SK-N-SH (cell line): Measurements from ENCODE around the gene ITFG2. TPM values are rescaled to one million over a fixed set of nuclear protein-coding genes. Genes with fewer than 3 reads are reported as not detected.

ENCODE experiments used
- CTCF ChIA-PET: fragments of 300-600, 350-600 bp; formaldehyde crosslinking; extraction: SDS; loops from one replicate; lab custom pipeline; 2021; lab: Yijun Ruan, JAX
- POLR2A ChIA-PET: fragments of 350-600 bp; sonication (Branson Sonifier 250); formaldehyde crosslinking; extraction: SDS; loops from one replicate; lab custom pipeline; 2020; ENCODE audit warnings: antibody characterized with exemption, inconsistent platforms; lab: Yijun Ruan, JAX
- DNase-seq: peaks from one replicate; pipeline ENCODE4 v3.0.0; 2012
- H2AFZ ChIP-seq: fragments of 200-600 bp; sonication (generic); 2 replicates; pipeline ENCODE4 v1.8.1; 2016; ENCODE audit warnings: antibody characterized with exemption, mild to moderate bottlenecking, low read depth
- H3F3A ChIP-seq: fragments of 200-600 bp; sonication (generic); replicated peaks from 2 replicates; pipeline ENCODE3; 2016; ENCODE audit warnings: antibody characterized with exemption, mild to moderate bottlenecking; ENCODE audit not compliant: insufficient read depth
- H3K27ac ChIP-seq, 2 experiments: fragments of 200-500 bp in 1 of 2; fragments of 200-600 bp in 1 of 2; sonication (Bioruptor generic) in 1 of 2; sonication (generic), shearing (Covaris generic) in 1 of 2; 2 replicates each; pipeline versions ENCODE4 v1.5.1 to v1.6.1; 2014 to 2016; ENCODE audit warnings: low read depth in 2 of 2, inconsistent platforms in 1 of 2, low read length in 1 of 2, mild to moderate bottlenecking in 1 of 2, mixed read lengths in 1 of 2
- H3K27me3 ChIP-seq: fragments of 200-600 bp; sonication (generic), shearing (Covaris generic); 2 replicates; pipeline ENCODE4 v1.6.1; 2016; ENCODE audit warnings: mixed run types; ENCODE audit not compliant: insufficient read depth
- H3K36me3 ChIP-seq, 2 experiments: fragments of 200-500 bp in 1 of 2; fragments of 200-600 bp in 1 of 2; sonication (Bioruptor generic) in 1 of 2; sonication (generic) in 1 of 2; replicated peaks in 1 of 2; 2 replicates each; pipeline versions ENCODE3 to v1.5.1; 2014 to 2016; ENCODE audit warnings: low read length in 1 of 2, mild to moderate bottlenecking in 1 of 2; ENCODE audit not compliant: insufficient read depth in 2 of 2, control insufficient read depth in 1 of 2
- H3K4me1 ChIP-seq, 2 experiments: fragments of 200-500 bp in 1 of 2; fragments of 200-600 bp in 1 of 2; sonication (Bioruptor generic) in 1 of 2; sonication (generic), shearing (Covaris generic) in 1 of 2; 2 replicates each; pipeline versions ENCODE4 v1.5.1 to v1.6.1; 2014 to 2016; ENCODE audit warnings: low read depth in 1 of 2, low read length in 1 of 2, mixed run types in 1 of 2; ENCODE audit not compliant: insufficient read depth in 2 of 2, control insufficient read depth in 1 of 2
- H3K4me2 ChIP-seq: fragments of 200-600 bp; sonication (generic), shearing (Covaris generic); 2 replicates; pipeline ENCODE4 v1.6.1; 2017; ENCODE audit warnings: mixed run types
- H3K4me3 ChIP-seq, 2 experiments: fragments of 200-500 bp in 1 of 2; fragments of 200-600 bp in 1 of 2; sonication (Bioruptor generic) in 1 of 2; sonication (generic), shearing (Covaris generic) in 1 of 2; 2 replicates each; pipeline versions ENCODE4 v1.5.1 to v1.8.1; 2014 to 2016; ENCODE audit warnings: low read depth in 2 of 2, inconsistent platforms in 1 of 2, low read length in 1 of 2, mild to moderate bottlenecking in 1 of 2, mixed read lengths in 1 of 2, moderate library complexity in 1 of 2
- H3K79me2 ChIP-seq: fragments of 200-600 bp; sonication (generic); 2 replicates; pipeline ENCODE4 v1.8.1; 2017; ENCODE audit warnings: mild to moderate bottlenecking; ENCODE audit not compliant: insufficient read depth
- H3K9ac ChIP-seq: fragments of 200-600 bp; sonication (generic); 2 replicates; pipeline ENCODE4 v1.6.1; 2017; ENCODE audit warnings: mixed run types
- H3K9me2 ChIP-seq: fragments of 200-600 bp; sonication (generic); 2 replicates; pipeline ENCODE4 v1.6.1; 2017; ENCODE audit warnings: mixed run types
- H3K9me3 ChIP-seq: fragments of 200-600 bp; sonication (generic); 2 replicates; pipeline ENCODE4 v1.6.1; 2017; ENCODE audit warnings: mixed run types, mild to moderate bottlenecking, moderate library complexity
- H4K20me1 ChIP-seq: fragments of 200-600 bp; sonication (generic); 2 replicates; pipeline ENCODE4 v1.6.1; 2017; ENCODE audit warnings: mild to moderate bottlenecking, mixed run types; ENCODE audit not compliant: insufficient read depth
- EZH2phosphoT487 ChIP-seq: fragments of 200-600 bp; sonication (generic); IDR thresholded peaks from 2 replicates; pipeline ENCODE4 v1.6.1; 2017; ENCODE audit warnings: low read depth, mixed run types, mild to moderate bottlenecking, antibody characterized with exemption, moderate library complexity, borderline replicate concordance
- FOSL2 ChIP-seq: IDR thresholded peaks from 2 replicates; pipeline ENCODE4 v1.4.0; 2012; ENCODE audit warnings: low read depth, mild to moderate bottlenecking, moderate library complexity, borderline replicate concordance
- FOXM1 ChIP-seq: IDR thresholded peaks from 2 replicates; pipeline ENCODE4 v1.4.0; 2012; ENCODE audit warnings: low read depth, mild to moderate bottlenecking
- MEF2A ChIP-seq: IDR thresholded peaks from 2 replicates; pipeline ENCODE4 v1.4.0; 2012; ENCODE audit warnings: low read depth, borderline replicate concordance
- MXI1 ChIP-seq: IDR thresholded peaks from 2 replicates; pipeline ENCODE4 v1.6.1; 2012; ENCODE audit warnings: mild to moderate bottlenecking, low read depth, low read length, improper control_type of control experiment
- NFIC ChIP-seq: IDR thresholded peaks from 2 replicates; pipeline ENCODE4 v1.4.0; 2012; ENCODE audit warnings: borderline replicate concordance
- RFX5 ChIP-seq: IDR thresholded peaks from 2 replicates; pipeline ENCODE4 v1.6.1; 2012; ENCODE audit warnings: mild to moderate bottlenecking, improper control_type of control experiment, low read length
- RXRA ChIP-seq: IDR thresholded peaks from 2 replicates; pipeline ENCODE4 v1.4.0; 2012; ENCODE audit warnings: low read depth, mild to moderate bottlenecking, borderline replicate concordance
- TAF1 ChIP-seq: IDR thresholded peaks from 2 replicates; pipeline ENCODE4 v1.6.1; 2012; ENCODE audit warnings: low read depth, mild to moderate bottlenecking, low read length, moderate library complexity, borderline replicate concordance
- TEAD4 ChIP-seq: IDR thresholded peaks from 2 replicates; pipeline ENCODE4 v1.4.0; 2012; ENCODE audit warnings: mild to moderate bottlenecking, borderline replicate concordance; ENCODE audit not compliant: insufficient read depth
- WGBS: methylation state at CpG from one replicate; pipeline ENCODE4 v1.1.6; 2017; ENCODE audit warnings: low lambda C conversion rate; 5-methylcytosine and 5-hydroxymethylcytosine counted together
- polyA plus RNA-seq, 3 experiments: library from polyadenylated mRNA; depleted of rRNA; stranded (reverse); fragments of >200 nt; gene quantifications; 2 replicates each; pipeline ENCODE4 v1.2.3, GENCODE V29; 2012
- TF ChIP-seq, protein P1 (sequence below): IDR thresholded peaks from 2 replicates; pipeline ENCODE4 v1.4.0; 2012; ENCODE audit warnings: low read depth, borderline replicate concordance
- TF ChIP-seq, protein P2 (sequence below): IDR thresholded peaks from 2 replicates; pipeline ENCODE4 v1.4.0; 2012; ENCODE audit warnings: low read depth

The ITFG2 gene
- polyA plus RNA-seq, 1 of the 3 experiments (the other 2 are of a cell fraction): 27.2 TPM

DNA sequence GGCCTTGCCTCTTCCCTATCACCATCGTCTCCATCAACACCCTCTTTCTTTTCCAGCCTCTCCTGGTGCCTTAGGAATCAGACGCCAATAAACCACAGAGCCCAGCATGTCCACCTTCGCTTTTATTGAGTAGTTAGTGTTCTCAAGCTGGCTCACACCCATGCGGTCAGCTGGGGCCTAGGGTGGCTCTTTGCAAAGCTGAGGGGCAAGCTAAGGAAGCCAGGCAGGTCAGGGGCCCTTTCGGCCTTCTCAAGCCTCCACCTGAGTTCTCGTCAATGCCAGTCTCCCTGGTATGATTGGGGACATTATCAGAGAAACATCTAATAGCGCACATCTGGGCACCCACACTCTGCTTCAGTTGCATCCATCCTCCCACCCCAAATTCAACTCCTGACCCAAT lies 45.1 kb downstream of the ITFG2 start:
- H2AFZ ChIP-seq: no peak overlapping the region
- H3K9me2 ChIP-seq: no peaks in the 10 kb centered on the region
- peaks cover 4 to 17% of the 10 kb centered on the region in 2 experiments for H3K36me3 ChIP-seq
- no peaks in the 10 kb centered on the region for H3K4me1 ChIP-seq
- no peak overlapping the region for H3K4me3 ChIP-seq
- 91% methylated on average over 7 of the region's 7 CpGs for WGBS
- no peaks in the 10 kb centered on the region; the same call in 1 of the 2 replicates for H3K79me2 ChIP-seq
- no peak overlapping the region for H3K9ac ChIP-seq
- no peak overlapping the region for H3K4me2 ChIP-seq
- no peaks in the 10 kb centered on the region for H3K27me3 ChIP-seq
- ChIA-PET CTCF (interaction anchor here (0.9 to 3.8 kb wide), 7 partner anchors 12 to 184 kb away, joined by 3 to 30 read pairs (median 7); no protein-coding TSS in a partner anchor), POLR2A (no interaction called here)
- H4K20me1 ChIP-seq: no peaks in the 10 kb centered on the region
- TF ChIP-seq, protein P1, sequence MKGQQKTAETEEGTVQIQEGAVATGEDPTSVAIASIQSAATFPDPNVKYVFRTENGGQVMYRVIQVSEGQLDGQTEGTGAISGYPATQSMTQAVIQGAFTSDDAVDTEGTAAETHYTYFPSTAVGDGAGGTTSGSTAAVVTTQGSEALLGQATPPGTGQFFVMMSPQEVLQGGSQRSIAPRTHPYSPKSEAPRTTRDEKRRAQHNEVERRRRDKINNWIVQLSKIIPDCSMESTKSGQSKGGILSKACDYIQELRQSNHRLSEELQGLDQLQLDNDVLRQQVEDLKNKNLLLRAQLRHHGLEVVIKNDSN: no peak
- TF ChIP-seq RFX5 (no peak), EZH2phosphoT487 (no peak), TEAD4 (no peak), NFIC (no peak)
- TF ChIP-seq, protein P2, sequence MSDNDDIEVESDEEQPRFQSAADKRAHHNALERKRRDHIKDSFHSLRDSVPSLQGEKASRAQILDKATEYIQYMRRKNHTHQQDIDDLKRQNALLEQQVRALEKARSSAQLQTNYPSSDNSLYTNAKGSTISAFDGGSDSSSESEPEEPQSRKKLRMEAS: no peak
- no peak for DNase-seq
- no peak overlapping the region for H3K27ac ChIP-seq
- no peaks in the 10 kb centered on the region for H3K9me3 ChIP-seq
- H3F3A ChIP-seq: peaks cover 9% of the 10 kb centered on the region

DNA sequence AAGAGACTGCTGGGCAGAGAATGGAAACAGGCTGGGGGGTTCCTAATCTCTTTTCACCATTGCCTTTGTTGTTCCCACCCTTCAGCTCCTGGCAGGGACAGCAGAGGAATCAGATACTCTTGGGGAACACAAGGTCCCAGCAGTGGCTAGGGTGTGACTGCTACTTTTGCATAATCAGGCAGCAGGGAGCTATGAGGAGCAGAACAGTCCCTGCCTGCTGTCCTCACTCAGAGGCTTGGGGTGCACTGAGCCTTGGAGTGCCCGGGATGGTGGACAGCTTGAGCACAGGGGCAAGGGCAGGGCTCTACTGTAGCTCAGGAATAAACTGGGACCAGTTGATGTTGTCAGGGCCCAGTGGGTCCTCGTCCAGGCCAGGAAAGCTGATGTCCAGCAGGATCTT lies 45.9 kb downstream of the ITFG2 start:
- Histone ChIP-seq H3K9me3 (no peaks in the 10 kb centered on the region), H3K9ac (no peak overlapping the region), H3K27ac (no peak overlapping the region), H3K4me1 (no peaks in the 10 kb centered on the region), H3F3A (peaks cover 9% of the 10 kb centered on the region), H3K4me3 (no peak overlapping the region), H3K9me2 (no peaks in the 10 kb centered on the region), H3K36me3 (peaks cover 4 to 17% of the 10 kb centered on the region in 2 experiments), H3K79me2 (no peaks in the 10 kb centered on the region; the same call in 1 of the 2 replicates), H3K4me2 (no peak overlapping the region), H4K20me1 (no peaks in the 10 kb centered on the region), H2AFZ (no peak overlapping the region), H3K27me3 (no peaks in the 10 kb centered on the region)
- CTCF ChIA-PET: interaction anchor here (0.9 to 2.4 kb wide), 6 partner anchors 12 to 176 kb away, joined by 3 to 7 read pairs (median 4); no protein-coding TSS in a partner anchor
- DNase-seq: no peak
- WGBS: no CpG with 5 or more reads among the region's 2 CpGs
- TF ChIP-seq MXI1 (no peak), MEF2A (no peak), RXRA (no peak), FOSL2 (no peak), TAF1 (no peak), FOXM1 (no peak)
- POLR2A ChIA-PET: no interaction called here
